PFSK-1 (cell line): ENCODE data around the gene MAN1A2.

Source experiments
- FOXP2 ChIP-seq: optimal IDR thresholded peaks from 2 replicates; pipeline ENCODE3; 2011; ENCODE audit warnings: borderline replicate concordance, control low read depth, inconsistent platforms; ENCODE audit not compliant: insufficient read depth; ENCODE audit errors: extremely low read length, extremely low read depth
- POLR2AphosphoS5 ChIP-seq: IDR thresholded peaks from 2 replicates; pipeline ENCODE4 v1.6.1; 2012; ENCODE audit warnings: low read depth, mild to moderate bottlenecking, control low read depth, low read length, moderate library complexity
- SIN3A ChIP-seq: IDR thresholded peaks from 2 replicates; pipeline ENCODE4 v1.6.1; 2012; ENCODE audit warnings: mild to moderate bottlenecking, low read length, moderate library complexity, borderline replicate concordance; ENCODE audit not compliant: insufficient read depth
- TAF1 ChIP-seq: IDR thresholded peaks from 2 replicates; pipeline ENCODE4 v1.6.1; 2012; ENCODE audit warnings: low read length, control low read depth, borderline replicate concordance; ENCODE audit not compliant: insufficient read depth
- TF ChIP-seq, protein P1 (sequence below), 2 experiments: IDR thresholded peaks; 2 replicates each; pipeline versions ENCODE4 v1.6.1 to v1.8.0; 2011 to 2012; ENCODE audit warnings: low read depth in 2 of 2, low read length in 2 of 2, control low read depth in 1 of 2, inconsistent platforms in 1 of 2, mild to moderate bottlenecking in 1 of 2, moderate library complexity in 1 of 2; ENCODE audit not compliant: insufficient read depth in 1 of 2

Gene MAN1A2

GRCh38 chr1:117370509-117370908 lies 3.3 kb downstream of the MAN1A2 start:
- TF ChIP-seq, protein P1, sequence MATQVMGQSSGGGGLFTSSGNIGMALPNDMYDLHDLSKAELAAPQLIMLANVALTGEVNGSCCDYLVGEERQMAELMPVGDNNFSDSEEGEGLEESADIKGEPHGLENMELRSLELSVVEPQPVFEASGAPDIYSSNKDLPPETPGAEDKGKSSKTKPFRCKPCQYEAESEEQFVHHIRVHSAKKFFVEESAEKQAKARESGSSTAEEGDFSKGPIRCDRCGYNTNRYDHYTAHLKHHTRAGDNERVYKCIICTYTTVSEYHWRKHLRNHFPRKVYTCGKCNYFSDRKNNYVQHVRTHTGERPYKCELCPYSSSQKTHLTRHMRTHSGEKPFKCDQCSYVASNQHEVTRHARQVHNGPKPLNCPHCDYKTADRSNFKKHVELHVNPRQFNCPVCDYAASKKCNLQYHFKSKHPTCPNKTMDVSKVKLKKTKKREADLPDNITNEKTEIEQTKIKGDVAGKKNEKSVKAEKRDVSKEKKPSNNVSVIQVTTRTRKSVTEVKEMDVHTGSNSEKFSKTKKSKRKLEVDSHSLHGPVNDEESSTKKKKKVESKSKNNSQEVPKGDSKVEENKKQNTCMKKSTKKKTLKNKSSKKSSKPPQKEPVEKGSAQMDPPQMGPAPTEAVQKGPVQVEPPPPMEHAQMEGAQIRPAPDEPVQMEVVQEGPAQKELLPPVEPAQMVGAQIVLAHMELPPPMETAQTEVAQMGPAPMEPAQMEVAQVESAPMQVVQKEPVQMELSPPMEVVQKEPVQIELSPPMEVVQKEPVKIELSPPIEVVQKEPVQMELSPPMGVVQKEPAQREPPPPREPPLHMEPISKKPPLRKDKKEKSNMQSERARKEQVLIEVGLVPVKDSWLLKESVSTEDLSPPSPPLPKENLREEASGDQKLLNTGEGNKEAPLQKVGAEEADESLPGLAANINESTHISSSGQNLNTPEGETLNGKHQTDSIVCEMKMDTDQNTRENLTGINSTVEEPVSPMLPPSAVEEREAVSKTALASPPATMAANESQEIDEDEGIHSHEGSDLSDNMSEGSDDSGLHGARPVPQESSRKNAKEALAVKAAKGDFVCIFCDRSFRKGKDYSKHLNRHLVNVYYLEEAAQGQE (IDR thresholded peaks at IDR 0.05; ENCODE audit: insufficient read depth in 1 of 2, low read depth in 2 of 2, low read length in 2 of 2) = no peak
- no peak for TF ChIP-seq SIN3A

DNA sequence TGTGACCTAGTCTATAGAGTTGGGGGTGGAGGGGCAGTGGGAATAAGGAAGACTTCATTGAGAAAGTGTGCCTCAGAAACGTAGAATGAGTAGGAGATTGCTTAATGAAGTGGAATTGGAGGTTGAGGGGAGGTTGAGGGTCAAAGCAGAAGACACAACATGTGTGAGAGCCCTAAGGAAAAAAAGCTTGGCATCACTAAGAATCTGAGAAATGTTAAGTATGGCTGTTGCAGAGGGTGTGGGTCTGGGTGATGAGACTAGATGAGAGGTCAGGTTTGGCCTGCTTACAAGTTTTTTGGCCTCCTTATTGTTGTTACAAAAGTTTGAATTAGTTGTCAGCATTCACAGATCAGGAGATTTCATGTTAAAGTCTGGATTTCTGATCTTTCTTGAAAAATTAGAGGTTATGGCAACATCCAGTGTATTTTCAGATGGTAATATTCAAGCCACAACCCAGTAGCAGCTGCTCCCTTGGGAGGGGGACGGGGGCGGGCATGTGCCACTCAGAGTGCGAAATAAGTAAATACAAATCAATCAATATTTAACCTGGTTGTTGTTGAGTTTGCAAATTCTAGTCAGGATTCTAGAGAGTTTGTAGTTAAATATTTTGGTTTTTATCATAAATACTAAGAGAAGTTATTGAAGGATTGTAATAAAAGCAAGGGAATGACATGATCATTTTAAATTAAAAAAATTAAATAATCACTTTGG lies 4.3 kb downstream of the MAN1A2 start:
- TF ChIP-seq TAF1 (no peak), POLR2AphosphoS5 (no peak), SIN3A (peak; percentile 50; the same call in 1 of the 2 replicates)

GRCh38 chr1:117372863-117373412 lies 5.7 kb downstream of the MAN1A2 start:
- TF ChIP-seq, protein P1 (IDR thresholded peaks at IDR 0.05; ENCODE audit: insufficient read depth in 1 of 2, low read depth in 2 of 2, low read length in 2 of 2) = 0 out of 4 replicates have a peak, but pooled peaks of 1 of the 2 experiments have one; percentile 33
- no peak for TF ChIP-seq TAF1

GRCh38 chr1:117373932-117374331 lies 6.7 kb downstream of the MAN1A2 start:
- no peak for TF ChIP-seq POLR2AphosphoS5
- TF ChIP-seq SIN3A = no peak
- TF ChIP-seq TAF1 = no peak
- no peak for TF ChIP-seq FOXP2
- TF ChIP-seq, protein P1 (IDR thresholded peaks at IDR 0.05; ENCODE audit: insufficient read depth in 1 of 2, low read depth in 2 of 2, low read length in 2 of 2) = no peak

- TF ChIP-seq POLR2AphosphoS5 (no peak), TAF1 (no peak), FOXP2 (no peak)
- TF ChIP-seq, protein P1 (IDR thresholded peaks at IDR 0.05; ENCODE audit: insufficient read depth in 1 of 2, low read depth in 2 of 2, low read length in 2 of 2) = no peak
Measured at GRCh38 chr1:117375327-117375726, 8.1 kb downstream of the MAN1A2 start.
